HG03139 (cell line): ENCODE results near the gene COG8.
"Not testable (repeated sequence)": the region's sequence is repeated elsewhere in the genome, so short reads cannot be mapped to it uniquely, and the experiment has no call there.

ENCODE experiments used
- ATAC-seq: cut with Tn5 transposase; IDR thresholded peaks from one replicate; pipeline ENCODE4 v1.9.1; 2021; ENCODE audit not compliant: unreplicated experiment

The COG8 gene

GRCh38 chr16:69294051-69294450 is 45.3 kb downstream of the COG8 start:
- no peak for ATAC-seq

GRCh38 chr16:69293401-69293800 is 46.0 kb downstream of the COG8 start:
- ATAC-seq, result no peak

DNA sequence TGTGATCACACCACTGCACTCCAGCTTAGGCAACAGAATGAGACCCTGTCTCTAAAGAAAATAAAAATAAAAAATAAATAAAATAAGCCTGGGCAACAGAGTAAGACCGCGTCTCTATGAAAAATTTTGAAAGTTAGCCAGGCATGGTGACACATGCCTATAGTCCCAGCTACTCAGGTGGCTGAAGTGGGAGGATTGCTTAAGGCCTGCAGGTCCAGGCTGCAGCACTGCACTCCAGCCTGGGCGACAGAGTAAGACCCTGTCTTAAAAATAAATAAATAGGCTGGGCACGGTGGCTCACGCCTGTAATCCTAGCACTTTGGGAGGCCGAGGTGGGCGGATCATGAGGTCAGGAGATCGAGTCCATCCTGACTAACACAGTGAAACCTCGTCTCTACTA is 47.7 kb downstream of the COG8 start:
- ATAC-seq, result not testable (repeated sequence)

GRCh38 chr16:69286941-69287713 is 52.2 kb downstream of the COG8 start:
- ATAC-seq, result no peak

GRCh38 chr16:69285240-69285639 is 54.1 kb downstream of the COG8 start:
- no peak for ATAC-seq

DNA sequence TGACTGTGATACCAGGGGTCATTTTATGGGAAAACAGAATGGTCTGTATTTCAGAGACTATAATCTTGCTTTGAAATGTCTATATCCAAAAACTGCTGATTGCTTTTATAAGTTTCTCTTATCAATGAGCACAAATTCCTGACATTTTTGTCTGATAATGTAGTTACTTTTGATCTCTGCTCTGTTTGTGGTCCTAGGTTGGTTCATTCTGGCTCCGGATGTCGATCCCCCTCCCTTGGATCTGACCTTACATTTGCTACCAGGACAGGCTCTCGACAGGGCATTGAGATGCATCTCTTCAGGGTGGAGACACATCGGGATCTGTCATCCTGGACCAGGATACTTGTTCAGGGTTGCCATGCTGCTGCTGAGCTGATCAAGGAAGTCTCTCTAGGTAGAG is 55.5 kb downstream of the COG8 start:
- no peak for ATAC-seq

DNA sequence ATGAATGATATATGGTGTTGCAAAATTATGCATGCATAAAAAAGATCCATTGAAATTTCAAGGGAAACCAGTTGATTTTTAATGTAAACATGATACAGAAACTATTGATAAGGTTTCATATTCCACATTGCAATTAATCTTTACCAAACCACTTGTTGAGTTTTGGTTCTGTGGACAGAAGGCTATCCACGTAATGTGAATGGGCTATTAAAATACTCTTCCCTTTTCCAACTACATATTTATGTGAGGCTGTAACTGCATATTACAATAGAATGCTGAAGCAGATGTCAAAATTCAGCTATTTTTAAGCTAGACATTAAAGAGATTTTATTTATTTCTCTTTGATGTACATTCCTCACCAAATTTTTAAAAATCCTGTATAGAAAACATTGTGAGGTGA is 62.0 kb downstream of the COG8 start:
- no peak for ATAC-seq
